HEK293 (cell line): ENCODE data around the gene INPP5A.
A peak's percentile ranks its signal among the peaks of the same experiment; 100 is the strongest.

Source experiments
- CTCF ChIA-PET: fragments of 350-600 bp; formaldehyde crosslinking; extraction: SDS; loops from one replicate; lab custom pipeline; 2021; ENCODE audit warnings: antibody characterized with exemption; lab: Yijun Ruan, JAX
- POLR2A ChIA-PET: fragments of 300-600 bp; formaldehyde crosslinking; extraction: SDS; loops from one replicate; lab custom pipeline; 2020; ENCODE audit warnings: antibody characterized with exemption, inconsistent platforms; lab: Yijun Ruan, JAX
- H3K27ac ChIP-seq: fragments of 200-500 bp; sonication (Bioruptor generic); 2 replicates; pipeline ENCODE4 v1.5.1; 2014; ENCODE audit warnings: low read depth, low read length, control low read depth, inconsistent platforms; ENCODE audit errors: extremely low read depth
- H3K36me3 ChIP-seq, 2 experiments: fragments of 200-500 bp in 1 of 2; sonication (Bioruptor generic) in 1 of 2; 1 replicate in 1 of 2; 2 replicates in 1 of 2; pipeline ENCODE4 v1.5.1; 2014 to 2017; ENCODE audit warnings: inconsistent platforms in 2 of 2, low read length in 2 of 2; ENCODE audit not compliant: control insufficient read depth in 2 of 2, insufficient read depth in 1 of 2
- H3K4me1 ChIP-seq: fragments of 200-500 bp; sonication (Bioruptor generic); 2 replicates; pipeline ENCODE4 v1.5.1; 2014; ENCODE audit warnings: mild to moderate bottlenecking, low read length, inconsistent platforms; ENCODE audit not compliant: control insufficient read depth, insufficient read depth
- H3K4me3 ChIP-seq: 2 replicates; pipeline ENCODE4 v1.5.1; 2011; ENCODE audit warnings: low read depth, mild to moderate bottlenecking, control low read depth, low read length, moderate library complexity
- H3K9me3 ChIP-seq: fragments of 200-500 bp; sonication (Bioruptor generic); 2 replicates; pipeline ENCODE4 v1.5.1; 2014; ENCODE audit warnings: low read depth, low read length, inconsistent platforms; ENCODE audit not compliant: control insufficient read depth, insufficient read depth
- IKZF3 ChIP-seq: fragments of 450-650 bp; IDR thresholded peaks from 2 replicates; pipeline ENCODE4 v1.5.0; 2018; ENCODE audit warnings: missing biosample characterization, mild to moderate bottlenecking, missing genetic modification characterization, moderate library complexity
- MEIS1 ChIP-seq: sonication (generic); formaldehyde crosslinking; IDR thresholded peaks from 2 replicates; pipeline ENCODE4 v1.8.1; 2022; ENCODE audit warnings: missing genetic modification reagents, mild to moderate bottlenecking, borderline replicate concordance
- PRDM1 ChIP-seq: fragments of 450-650 bp; formaldehyde crosslinking; IDR thresholded peaks from 2 replicates; pipeline ENCODE4; 2016; ENCODE audit warnings: missing biosample characterization, missing genetic modification characterization
- SCRT2 ChIP-seq: fragments of 450-650 bp; formaldehyde crosslinking; IDR thresholded peaks from 2 replicates; pipeline ENCODE4 v1.5.1; 2016; ENCODE audit warnings: missing biosample characterization, missing genetic modification characterization
- SETDB1 ChIP-seq: IDR thresholded peaks from one replicate; pipeline ENCODE4 v1.6.1; 2017; ENCODE audit warnings: mild to moderate bottlenecking, low read length, moderate library complexity, mixed read lengths; ENCODE audit not compliant: insufficient read length
- YY1 ChIP-seq: fragments of 450-650 bp; formaldehyde crosslinking; IDR thresholded peaks from 2 replicates; pipeline ENCODE4 v1.5.1; 2018; ENCODE audit warnings: missing biosample characterization, missing genetic modification characterization
- ZBTB20 ChIP-seq: fragments of 450-650 bp; formaldehyde crosslinking; IDR thresholded peaks from 2 replicates; pipeline ENCODE4 v1.5.1; 2016; ENCODE audit warnings: missing biosample characterization, missing genetic modification characterization
- ZFP37 ChIP-seq: fragments of 450-650 bp; formaldehyde crosslinking; IDR thresholded peaks from 2 replicates; pipeline ENCODE4 v1.5.1; 2016; ENCODE audit warnings: missing biosample characterization, missing genetic modification characterization
- ZFP69B ChIP-seq: fragments of 450-650 bp; formaldehyde crosslinking; IDR thresholded peaks from 2 replicates; pipeline ENCODE4 v1.5.1; 2016; ENCODE audit warnings: missing biosample characterization, missing genetic modification characterization
- ZIC2 ChIP-seq: fragments of 450-650 bp; formaldehyde crosslinking; IDR thresholded peaks from 2 replicates; pipeline ENCODE4 v1.5.1; 2016; ENCODE audit warnings: missing biosample characterization, missing genetic modification characterization
- ZNF132 ChIP-seq: fragments of 450-650 bp; formaldehyde crosslinking; IDR thresholded peaks from 2 replicates; pipeline ENCODE4 v1.5.1; 2017; ENCODE audit warnings: missing biosample characterization, missing genetic modification characterization, borderline replicate concordance
- ZNF133 ChIP-seq: fragments of 450-650 bp; formaldehyde crosslinking; IDR thresholded peaks from 2 replicates; pipeline ENCODE4 v1.5.1; 2016; ENCODE audit warnings: missing biosample characterization, missing genetic modification characterization
- ZNF140 ChIP-seq: fragments of 450-650 bp; formaldehyde crosslinking; IDR thresholded peaks from 2 replicates; pipeline ENCODE4 v1.5.1; 2016; ENCODE audit warnings: missing biosample characterization, missing genetic modification characterization
- ZNF2 ChIP-seq: fragments of 450-650 bp; formaldehyde crosslinking; IDR thresholded peaks from 2 replicates; pipeline ENCODE4 v1.5.1; 2016; ENCODE audit warnings: missing biosample characterization, missing genetic modification characterization
- ZNF211 ChIP-seq: fragments of 450-650 bp; formaldehyde crosslinking; IDR thresholded peaks from 2 replicates; pipeline ENCODE4 v1.5.1; 2016; ENCODE audit warnings: low read depth, missing biosample characterization, missing genetic modification characterization
- ZNF324 ChIP-seq: fragments of 450-650 bp; formaldehyde crosslinking; IDR thresholded peaks from 2 replicates; pipeline ENCODE4 v1.5.1; 2016; ENCODE audit warnings: missing biosample characterization, missing genetic modification characterization
- ZNF501 ChIP-seq: fragments of 450-650 bp; formaldehyde crosslinking; IDR thresholded peaks from 2 replicates; pipeline ENCODE4 v1.5.1; 2016; ENCODE audit warnings: missing biosample characterization, missing genetic modification characterization
- ZNF585B ChIP-seq: fragments of 450-650 bp; formaldehyde crosslinking; IDR thresholded peaks from 2 replicates; pipeline ENCODE4 v1.5.1; 2016; ENCODE audit warnings: missing biosample characterization, missing genetic modification characterization
- ZNF596 ChIP-seq: fragments of 450-650 bp; IDR thresholded peaks from 2 replicates; pipeline ENCODE4 v1.5.0; 2018; ENCODE audit warnings: missing biosample characterization, mild to moderate bottlenecking, missing genetic modification characterization, moderate library complexity
- ZNF600 ChIP-seq: fragments of 450-650 bp; formaldehyde crosslinking; IDR thresholded peaks from 2 replicates; pipeline ENCODE4 v1.5.1; 2016; ENCODE audit warnings: missing biosample characterization, missing genetic modification characterization
- ZNF664 ChIP-seq: fragments of 450-650 bp; formaldehyde crosslinking; IDR thresholded peaks from 2 replicates; pipeline ENCODE4 v1.5.1; 2016; ENCODE audit warnings: missing biosample characterization, missing genetic modification characterization
- ZNF701 ChIP-seq: fragments of 450-650 bp; formaldehyde crosslinking; IDR thresholded peaks from 2 replicates; pipeline ENCODE4 v1.5.1; 2016; ENCODE audit warnings: missing biosample characterization, missing genetic modification characterization
- ZNF791 ChIP-seq: fragments of 450-650 bp; formaldehyde crosslinking; IDR thresholded peaks from 2 replicates; pipeline ENCODE4 v1.5.1; 2016; ENCODE audit warnings: missing biosample characterization, missing genetic modification characterization
- ZNF792 ChIP-seq: fragments of 450-650 bp; formaldehyde crosslinking; IDR thresholded peaks from 2 replicates; pipeline ENCODE4 v1.5.1; 2016; ENCODE audit warnings: missing biosample characterization, missing genetic modification characterization
- ZNF830 ChIP-seq: fragments of 450-650 bp; IDR thresholded peaks from 2 replicates; pipeline ENCODE4 v1.5.0; 2018; ENCODE audit warnings: missing biosample characterization, missing genetic modification characterization, low read depth, mild to moderate bottlenecking, moderate library complexity
- TF ChIP-seq, protein P1 (sequence below): fragments of 450-650 bp; formaldehyde crosslinking; IDR thresholded peaks from 2 replicates; pipeline ENCODE4 v1.5.1; 2016; ENCODE audit warnings: missing biosample characterization, missing genetic modification characterization

INPP5A gene

DNA sequence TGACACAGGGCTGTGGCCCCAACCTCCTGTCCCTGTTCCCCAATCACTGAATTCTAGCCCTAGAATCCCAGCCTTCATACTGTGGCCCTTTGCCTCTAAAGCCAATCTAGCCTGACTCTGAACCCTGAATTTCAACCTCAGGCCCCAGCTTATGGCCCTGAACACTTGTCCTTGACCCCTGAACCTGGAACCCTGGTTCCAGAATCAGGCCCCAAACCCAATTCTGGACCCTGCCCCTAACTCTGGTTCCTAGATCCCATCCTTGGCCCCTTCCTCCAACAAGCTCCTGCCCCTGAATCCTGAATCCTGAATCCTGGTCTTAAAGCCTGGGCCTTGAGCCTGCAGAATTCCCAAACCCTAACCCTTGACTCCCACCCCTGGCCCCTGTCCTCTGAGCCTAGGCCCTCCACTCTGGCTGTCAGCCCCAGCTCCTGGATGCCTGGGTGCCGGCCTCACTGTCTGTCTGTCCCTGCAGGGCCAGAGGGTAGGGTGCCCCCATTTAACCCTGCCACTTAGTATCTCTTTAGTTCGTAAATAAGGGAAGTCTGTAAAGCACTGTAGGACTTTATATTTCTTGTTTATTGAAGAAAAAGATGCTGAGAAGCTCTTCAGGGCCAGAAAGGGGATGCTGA, 1.3 kb downstream of the INPP5A start (continued):
- TF ChIP-seq ZNF324 (tag by site-specific recombination) (no peak), ZNF664 (tag by site-specific recombination) (no peak)

DNA sequence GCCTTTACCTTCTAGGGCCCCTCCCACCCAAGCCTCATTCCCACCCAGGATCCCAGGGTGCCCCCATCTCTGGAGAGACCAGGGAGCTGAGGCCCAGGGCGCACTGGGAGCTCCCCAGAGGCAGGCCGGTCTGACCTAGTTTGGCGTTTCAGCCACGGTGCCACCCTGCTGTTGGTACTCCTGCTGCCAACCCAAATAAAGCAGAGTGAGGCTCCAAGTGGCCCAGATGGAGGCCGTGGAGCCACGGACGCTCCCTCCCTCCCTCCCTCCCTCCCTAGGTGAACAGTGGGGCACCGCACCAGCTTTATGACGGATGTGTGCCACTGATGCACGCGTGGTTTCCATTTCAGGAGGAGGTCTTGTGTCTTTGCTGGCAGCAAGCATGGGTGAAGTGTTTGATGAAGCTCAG, 1.8 kb downstream of the INPP5A start:
- TF ChIP-seq ZIC2 (tag by site-specific recombination): peak; percentile 86
- no peak for TF ChIP-seq ZNF140 (tag by site-specific recombination)
- H3K4me1 ChIP-seq: peaks cover 33% of the 10 kb centered on the region
- ChIA-PET CTCF (interaction anchor here (1.9 kb wide), 1 partner anchor 80 kb away, joined by 9 read pairs; no protein-coding TSS in a partner anchor), POLR2A (interaction anchor here (0.9 to 1.0 kb wide), 2 partner anchors 11 to 21 kb away, joined by 3 to 4 read pairs; no protein-coding TSS in a partner anchor)
- H3K4me3 ChIP-seq: no peak overlapping the region
- H3K36me3 ChIP-seq: no peaks in the 10 kb centered on the region
- no peak overlapping the region for H3K27ac ChIP-seq
- no peaks in the 10 kb centered on the region for H3K9me3 ChIP-seq

DNA sequence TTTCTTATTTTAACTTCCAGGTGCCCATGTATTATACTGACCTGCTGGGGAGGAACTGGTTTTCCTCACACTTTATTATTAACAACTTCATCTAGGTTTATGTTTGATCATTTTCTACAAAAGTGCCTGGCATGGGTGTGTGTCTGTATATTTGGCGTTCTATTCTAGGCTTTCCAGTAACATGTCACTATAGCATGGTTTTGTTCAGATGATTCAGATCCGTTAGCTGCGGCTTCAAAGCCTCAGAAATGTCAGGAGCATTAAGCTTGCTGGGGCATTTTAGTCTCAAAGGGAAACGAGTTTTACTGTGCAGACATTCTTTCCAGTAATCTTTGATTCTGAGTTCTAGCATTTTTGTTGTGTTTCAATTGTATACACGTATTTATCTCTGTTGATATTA, 2.3 kb downstream of the INPP5A start:
- no peaks in the 10 kb centered on the region for H3K36me3 ChIP-seq
- no peak overlapping the region for H3K27ac ChIP-seq
- H3K4me1 ChIP-seq: peaks cover 33% of the 10 kb centered on the region
- H3K4me3 ChIP-seq: no peak overlapping the region
- CTCF ChIA-PET: interaction anchor here (1.9 kb wide), 1 partner anchor 81 kb away, joined by 9 read pairs; no protein-coding TSS in a partner anchor
- POLR2A ChIA-PET: interaction anchor here (0.9 kb wide), 1 partner anchor 22 kb away, joined by 4 read pairs; no protein-coding TSS in a partner anchor
- TF ChIP-seq ZNF585B (no peak), SCRT2 (tag by site-specific recombination) (no peak), ZNF791 (tag by site-specific recombination) (no peak), ZFP69B (tag by site-specific recombination) (no peak)
- no peaks in the 10 kb centered on the region for H3K9me3 ChIP-seq

DNA sequence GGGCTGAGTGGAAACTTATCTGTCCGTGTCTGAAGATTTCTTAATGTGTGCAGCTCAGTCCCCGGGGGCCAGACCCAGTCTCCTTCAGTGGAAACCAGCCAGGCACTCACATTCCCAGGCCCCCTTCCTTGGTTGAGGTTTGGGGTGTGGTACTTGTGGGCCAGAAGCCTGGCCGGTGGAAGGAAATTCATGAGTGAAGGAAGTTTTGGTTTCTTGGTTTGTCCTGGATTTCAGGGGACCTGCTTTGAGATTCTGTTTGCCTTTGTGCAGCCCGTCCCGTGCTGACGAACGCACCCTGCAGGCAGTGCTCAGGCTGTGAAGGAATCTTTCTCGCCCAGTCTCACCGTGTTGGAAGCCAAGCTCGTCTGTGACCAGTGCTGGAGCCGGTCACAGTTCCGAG, 2.9 kb downstream of the INPP5A start:
- H3K27ac ChIP-seq: no peak overlapping the region
- no peak overlapping the region for H3K4me3 ChIP-seq
- TF ChIP-seq, protein P1, sequence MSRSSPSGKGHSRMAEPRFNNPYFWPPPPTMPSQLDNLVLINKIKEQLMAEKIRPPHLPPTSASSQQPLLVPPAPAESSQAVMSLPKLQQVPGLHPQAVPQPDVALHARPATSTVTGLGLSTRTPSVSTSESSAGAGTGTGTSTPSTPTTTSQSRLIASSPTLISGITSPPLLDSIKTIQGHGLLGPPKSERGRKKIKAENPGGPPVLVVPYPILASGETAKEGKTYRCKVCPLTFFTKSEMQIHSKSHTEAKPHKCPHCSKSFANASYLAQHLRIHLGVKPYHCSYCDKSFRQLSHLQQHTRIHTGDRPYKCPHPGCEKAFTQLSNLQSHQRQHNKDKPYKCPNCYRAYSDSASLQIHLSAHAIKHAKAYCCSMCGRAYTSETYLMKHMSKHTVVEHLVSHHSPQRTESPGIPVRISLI (tag by site-specific recombination): no peak
- TF ChIP-seq ZBTB20 (tag by site-specific recombination) (peak; percentile 63), ZNF133 (tag by site-specific recombination) (no peak), MEIS1 (CRISPR knock-in tag) (no peak), ZNF600 (peak; percentile 87)
- TF ChIP-seq, all 188 proteins: peak for 2
- no peaks in the 10 kb centered on the region for H3K9me3 ChIP-seq
- peaks cover 33% of the 10 kb centered on the region for H3K4me1 ChIP-seq
- ChIA-PET POLR2A (no interaction called here), CTCF (interaction anchor here (1.1 to 1.3 kb wide), 2 partner anchors 11 to 22 kb away, joined by 3 read pairs; no protein-coding TSS in a partner anchor)
- no peaks in the 10 kb centered on the region for H3K36me3 ChIP-seq

DNA sequence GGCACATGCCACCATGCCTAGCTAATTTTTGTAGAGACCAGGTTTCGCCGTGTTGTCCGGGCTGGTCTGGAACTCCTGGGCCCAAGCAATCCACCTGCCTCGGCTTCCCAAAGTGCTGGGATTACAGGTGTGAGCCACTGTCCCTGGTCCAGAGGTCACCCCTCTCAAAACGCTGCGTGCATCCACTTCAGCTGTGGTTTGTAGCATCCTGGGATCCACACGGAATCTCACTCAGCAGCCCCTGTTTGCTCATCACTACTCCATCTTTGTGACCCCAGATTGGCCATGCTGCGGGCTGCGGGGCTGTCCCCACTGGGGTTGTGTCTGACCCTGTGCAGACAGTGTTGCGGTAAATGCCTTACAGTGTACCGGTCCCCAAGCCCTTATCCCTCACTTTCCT, 3.5 kb downstream of the INPP5A start:
- Histone ChIP-seq H3K4me3 (no peak overlapping the region), H3K36me3 (no peaks in the 10 kb centered on the region), H3K9me3 (no peaks in the 10 kb centered on the region), H3K27ac (no peak overlapping the region), H3K4me1 (peaks cover 32% of the 10 kb centered on the region)
- CTCF ChIA-PET: interaction anchor here (1.1 to 1.3 kb wide), 2 partner anchors 10 to 22 kb away, joined by 3 read pairs; no protein-coding TSS in a partner anchor
- POLR2A ChIA-PET: interaction anchor here (1.0 kb wide), 1 partner anchor 31 kb away, joined by 4 read pairs; no protein-coding TSS in a partner anchor
- TF ChIP-seq ZNF2 (tag by site-specific recombination) (no peak), ZNF701 (tag by site-specific recombination) (no peak), ZNF211 (no peak), IKZF3 (tag by site-specific recombination) (no peak), ZNF792 (tag by site-specific recombination) (no peak), ZNF830 (tag by site-specific recombination) (no peak), ZNF596 (tag by site-specific recombination) (no peak), YY1 (tag by site-specific recombination) (no peak), ZNF791 (tag by site-specific recombination) (no peak), PRDM1 (no peak), ZNF132 (no peak), ZFP37 (tag by site-specific recombination) (no peak), SETDB1 (no peak), ZNF501 (tag by site-specific recombination) (no peak)
